Upper lobe of left lung (tissue), 4 donors: Measurements from ENCODE around the gene ZNF518A.

Source experiments
- POLR2A ChIP-seq, 4 donors: fragments of 450-650 bp; IDR thresholded peaks; one replicate each; pipeline ENCODE4 v1.5.1; 2016 to 2017; ENCODE audit warnings: antibody characterized with exemption in 4 of 4, mild to moderate bottlenecking in 2 of 4
- POLR2AphosphoS5 ChIP-seq, 2 donors: sonication (generic); formaldehyde crosslinking; IDR thresholded peaks; one replicate each; pipeline ENCODE4 v1.5.1; 2017; ENCODE audit warnings: antibody characterized with exemption in 2 of 2
- TF ChIP-seq, protein P1 (sequence below), 6 experiments: fragments of 450-650 bp in 4 of 6; fragments of 200-600 bp in 2 of 6; sonication (generic) in 2 of 6; IDR thresholded peaks; one replicate each; pipeline ENCODE4 v1.5.1; 2016 to 2019; ENCODE audit warnings: antibody characterized with exemption in 6 of 6

DNA sequence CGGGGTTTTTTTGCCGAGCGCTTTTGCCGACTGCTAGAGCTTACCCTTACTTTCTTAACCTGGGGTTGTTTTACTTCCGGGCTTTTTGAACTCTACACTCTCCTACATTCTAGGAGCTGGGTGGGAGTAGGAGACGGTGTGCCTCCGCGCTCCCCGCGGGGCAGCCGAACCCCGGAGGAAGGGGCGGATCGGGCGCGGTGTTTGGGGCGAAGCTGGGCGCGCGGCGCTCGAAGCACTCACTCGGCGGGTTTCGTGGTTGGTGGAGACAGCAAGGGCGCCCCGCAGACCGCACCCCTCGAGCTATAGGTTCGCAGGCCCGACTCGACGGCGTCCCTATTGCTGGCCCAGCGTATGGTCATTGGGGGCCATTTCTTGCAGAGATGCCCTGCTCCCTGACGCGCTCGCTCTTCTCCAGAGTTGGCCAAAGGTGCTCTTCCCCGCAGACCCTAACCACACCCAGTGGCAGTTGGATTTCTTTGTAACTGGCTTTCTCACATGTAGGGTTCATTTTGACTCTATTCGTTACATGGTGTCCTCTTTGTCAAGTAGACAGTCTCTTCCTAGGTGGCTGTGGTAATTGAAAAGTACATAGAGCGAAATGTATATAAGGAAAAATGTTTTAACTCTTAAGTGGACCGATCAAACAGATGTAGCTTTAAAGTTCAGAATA lies 364 bp downstream of the ZNF518A start:
- TF ChIP-seq, protein P1, sequence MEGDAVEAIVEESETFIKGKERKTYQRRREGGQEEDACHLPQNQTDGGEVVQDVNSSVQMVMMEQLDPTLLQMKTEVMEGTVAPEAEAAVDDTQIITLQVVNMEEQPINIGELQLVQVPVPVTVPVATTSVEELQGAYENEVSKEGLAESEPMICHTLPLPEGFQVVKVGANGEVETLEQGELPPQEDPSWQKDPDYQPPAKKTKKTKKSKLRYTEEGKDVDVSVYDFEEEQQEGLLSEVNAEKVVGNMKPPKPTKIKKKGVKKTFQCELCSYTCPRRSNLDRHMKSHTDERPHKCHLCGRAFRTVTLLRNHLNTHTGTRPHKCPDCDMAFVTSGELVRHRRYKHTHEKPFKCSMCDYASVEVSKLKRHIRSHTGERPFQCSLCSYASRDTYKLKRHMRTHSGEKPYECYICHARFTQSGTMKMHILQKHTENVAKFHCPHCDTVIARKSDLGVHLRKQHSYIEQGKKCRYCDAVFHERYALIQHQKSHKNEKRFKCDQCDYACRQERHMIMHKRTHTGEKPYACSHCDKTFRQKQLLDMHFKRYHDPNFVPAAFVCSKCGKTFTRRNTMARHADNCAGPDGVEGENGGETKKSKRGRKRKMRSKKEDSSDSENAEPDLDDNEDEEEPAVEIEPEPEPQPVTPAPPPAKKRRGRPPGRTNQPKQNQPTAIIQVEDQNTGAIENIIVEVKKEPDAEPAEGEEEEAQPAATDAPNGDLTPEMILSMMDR (IDR thresholded peaks at IDR 0.05), result no peak
- TF ChIP-seq POLR2A (IDR thresholded peaks at IDR 0.05) (peak in 2 of 4 donors; percentile 14 to 26), POLR2AphosphoS5 (IDR thresholded peaks at IDR 0.05) (no peak)
